ENCODE results near the gene TCHH. TPM values are rescaled to one million over a fixed set of nuclear protein-coding genes. Genes with fewer than 3 reads are reported as not detected.

Gene TCHH
- total and polyA plus RNA-seq, 2 donors (not counting 1 experiment from before 2014, with no cell fraction given) = not detected

DNA sequence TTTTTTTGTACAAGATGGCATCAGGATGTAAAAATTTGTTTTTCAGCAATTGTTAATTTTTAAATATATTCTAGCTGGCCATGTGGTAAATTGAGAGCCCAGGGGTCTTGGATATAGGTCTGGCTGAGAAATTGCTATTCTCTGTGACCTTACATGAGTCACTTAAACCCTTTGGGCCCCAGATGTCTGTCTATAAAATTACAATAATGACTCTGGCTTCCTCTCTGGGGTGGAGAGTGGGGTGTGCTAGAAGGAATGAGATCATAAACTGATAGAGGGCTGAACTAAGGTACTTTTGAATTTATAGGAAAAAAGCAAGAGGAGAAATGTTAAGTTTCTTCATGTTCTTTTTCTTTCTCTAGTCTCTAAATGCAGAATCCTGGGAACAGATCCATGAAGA lies 12.4 kb upstream of the TCHH start:
- Histone ChIP-seq H3K79me2 (ENCODE audit: control insufficient read depth, insufficient read depth, low read length) (no peaks in the 10 kb centered on the region), H3K9ac (ENCODE audit: insufficient read depth, low read length) (no peak overlapping the region), H3K4me2 (ENCODE audit: extremely low read depth, insufficient read depth, low read length) (no peak overlapping the region), H3K27ac (ENCODE audit: insufficient read depth, low read length) (no peak overlapping the region), H3K27me3 (ENCODE audit: control insufficient read depth, insufficient read depth, low read length) (no peaks in the 10 kb centered on the region), H3K36me3 (ENCODE audit: control insufficient read depth, insufficient read depth, low read length) (no peaks in the 10 kb centered on the region), H3K9me3 (ENCODE audit: control insufficient read depth, insufficient read depth, low read depth, low read length) (no peaks in the 10 kb centered on the region), H2AFZ (ENCODE audit: low read length) (no peak overlapping the region), H3K4me3 (replicated peaks in 1 of 4; ENCODE audit: control extremely low read depth in 1 of 4, insufficient read depth in 1 of 4, low read depth in 3 of 4, low read length in 4 of 4) (no peak overlapping the region), H3K4me1 (ENCODE audit: control insufficient read depth, extremely low read depth, insufficient read depth, low read length) (no peaks in the 10 kb centered on the region), H4K20me1 (ENCODE audit: control insufficient read depth, extremely low read depth, insufficient read depth, low read length) (no peaks in the 10 kb centered on the region)
- no peak for DNase-seq (ENCODE audit: low read depth in 2 of 2)
- no peak for TF ChIP-seq EZH2 (IDR thresholded peaks at IDR 0.05; ENCODE audit: low read length, missing control alignments)

- Histone ChIP-seq H3K79me2 (ENCODE audit: control insufficient read depth, insufficient read depth, low read length) (no peaks in the 10 kb centered on the region), H3K9me3 (ENCODE audit: control insufficient read depth, insufficient read depth, low read depth, low read length) (no peaks in the 10 kb centered on the region), H3K4me2 (ENCODE audit: extremely low read depth, insufficient read depth, low read length) (no peak overlapping the region), H3K36me3 (ENCODE audit: control insufficient read depth, insufficient read depth, low read length) (no peaks in the 10 kb centered on the region), H4K20me1 (ENCODE audit: control insufficient read depth, extremely low read depth, insufficient read depth, low read length) (no peaks in the 10 kb centered on the region), H3K4me3 (replicated peaks in 1 of 4; ENCODE audit: control extremely low read depth in 1 of 4, insufficient read depth in 1 of 4, low read depth in 3 of 4, low read length in 4 of 4) (no peak overlapping the region), H3K4me1 (ENCODE audit: control insufficient read depth, extremely low read depth, insufficient read depth, low read length) (no peaks in the 10 kb centered on the region), H2AFZ (ENCODE audit: low read length) (no peak overlapping the region), H3K9ac (ENCODE audit: insufficient read depth, low read length) (no peak overlapping the region), H3K27me3 (ENCODE audit: control insufficient read depth, insufficient read depth, low read length) (no peaks in the 10 kb centered on the region), H3K27ac (ENCODE audit: insufficient read depth, low read length) (no peak overlapping the region)
- no peak for DNase-seq (ENCODE audit: low read depth in 2 of 2)
- no peak for TF ChIP-seq EZH2 (IDR thresholded peaks at IDR 0.05; ENCODE audit: low read length, missing control alignments)
- TF ChIP-seq, protein P1, sequence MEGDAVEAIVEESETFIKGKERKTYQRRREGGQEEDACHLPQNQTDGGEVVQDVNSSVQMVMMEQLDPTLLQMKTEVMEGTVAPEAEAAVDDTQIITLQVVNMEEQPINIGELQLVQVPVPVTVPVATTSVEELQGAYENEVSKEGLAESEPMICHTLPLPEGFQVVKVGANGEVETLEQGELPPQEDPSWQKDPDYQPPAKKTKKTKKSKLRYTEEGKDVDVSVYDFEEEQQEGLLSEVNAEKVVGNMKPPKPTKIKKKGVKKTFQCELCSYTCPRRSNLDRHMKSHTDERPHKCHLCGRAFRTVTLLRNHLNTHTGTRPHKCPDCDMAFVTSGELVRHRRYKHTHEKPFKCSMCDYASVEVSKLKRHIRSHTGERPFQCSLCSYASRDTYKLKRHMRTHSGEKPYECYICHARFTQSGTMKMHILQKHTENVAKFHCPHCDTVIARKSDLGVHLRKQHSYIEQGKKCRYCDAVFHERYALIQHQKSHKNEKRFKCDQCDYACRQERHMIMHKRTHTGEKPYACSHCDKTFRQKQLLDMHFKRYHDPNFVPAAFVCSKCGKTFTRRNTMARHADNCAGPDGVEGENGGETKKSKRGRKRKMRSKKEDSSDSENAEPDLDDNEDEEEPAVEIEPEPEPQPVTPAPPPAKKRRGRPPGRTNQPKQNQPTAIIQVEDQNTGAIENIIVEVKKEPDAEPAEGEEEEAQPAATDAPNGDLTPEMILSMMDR (conservative IDR thresholded peaks at IDR 0.05 in 1 of 2, IDR thresholded peaks at IDR 0.05 in 1 of 2; ENCODE audit: low read depth in 1 of 2, low read length in 2 of 2) = no peak
These were observed 10.7 kb upstream of the TCHH start for GRCh38 chr1:152125834-152126443.

DNA sequence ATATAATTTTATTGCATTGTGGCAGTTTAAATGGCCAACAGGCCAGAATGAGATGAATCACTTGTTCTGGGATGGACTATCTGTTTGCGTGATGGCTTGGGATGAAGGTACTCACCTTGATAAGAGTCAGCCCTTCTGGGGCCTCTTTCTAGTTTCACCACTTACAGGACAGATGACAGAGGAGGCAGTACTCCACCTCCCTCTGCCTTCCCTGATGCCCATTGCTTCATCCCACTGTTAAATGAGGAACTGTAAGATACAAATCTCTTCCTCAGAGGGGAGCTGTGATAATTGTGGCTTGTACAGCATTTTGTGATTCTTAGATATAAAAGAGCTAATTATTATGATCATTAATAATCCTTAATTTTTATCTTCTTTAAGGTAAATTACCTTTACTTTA lies 3.7 kb upstream of the TCHH start:
- no peak overlapping the region for H3K4me3 ChIP-seq (replicated peaks in 1 of 4; ENCODE audit: control extremely low read depth in 1 of 4, insufficient read depth in 1 of 4, low read depth in 3 of 4, low read length in 4 of 4)
- no peak for DNase-seq (ENCODE audit: low read depth in 2 of 2)
- no peak overlapping the region for H3K9ac ChIP-seq (ENCODE audit: insufficient read depth, low read length)
- no peaks in the 10 kb centered on the region for H4K20me1 ChIP-seq (ENCODE audit: control insufficient read depth, extremely low read depth, insufficient read depth, low read length)
- peaks cover 17% of the 10 kb centered on the region for H3K27me3 ChIP-seq (ENCODE audit: control insufficient read depth, insufficient read depth, low read length)
- H3K4me1 ChIP-seq (ENCODE audit: control insufficient read depth, extremely low read depth, insufficient read depth, low read length) = no peaks in the 10 kb centered on the region
- no peak overlapping the region for H3K27ac ChIP-seq (ENCODE audit: insufficient read depth, low read length)
- TF ChIP-seq, protein P1 (conservative IDR thresholded peaks at IDR 0.05 in 1 of 2, IDR thresholded peaks at IDR 0.05 in 1 of 2; ENCODE audit: low read depth in 1 of 2, low read length in 2 of 2) = no peak
- TF ChIP-seq EZH2 (IDR thresholded peaks at IDR 0.05; ENCODE audit: low read length, missing control alignments) = no peak
- no peaks in the 10 kb centered on the region for H3K9me3 ChIP-seq (ENCODE audit: control insufficient read depth, insufficient read depth, low read depth, low read length)
- no peak overlapping the region for H2AFZ ChIP-seq (ENCODE audit: low read length)
- no peaks in the 10 kb centered on the region for H3K79me2 ChIP-seq (ENCODE audit: control insufficient read depth, insufficient read depth, low read length)
- H3K36me3 ChIP-seq (ENCODE audit: control insufficient read depth, insufficient read depth, low read length) = no peaks in the 10 kb centered on the region
- H3K4me2 ChIP-seq (ENCODE audit: extremely low read depth, insufficient read depth, low read length) = no peak overlapping the region

Measured in fibroblast of lung (primary cell).